HCT116 (cell line): ENCODE data around the gene NALF2. TPM values are rescaled to one million over a fixed set of nuclear protein-coding genes. Genes with fewer than 3 reads are reported as not detected.

Experiments
- ATAC-seq: fragments of 200-7000 bp; cut with Tn5 transposase; 2 replicates; pipeline ENCODE4 v1.9.1; 2020; ENCODE audit warnings: mild to moderate bottlenecking, moderate library complexity
- BruUV-seq: library from RNA; stranded (reverse); fragments of 400-500 nt; replicated peaks from 2 replicates; lab custom pipeline; 2021; lab: Mats Ljungman, UMichigan
- CTCF ChIA-PET: fragments of 300-600 bp; sonication (Branson Sonifier 250); formaldehyde crosslinking; loops from one replicate; lab custom pipeline; 2021; ENCODE audit warnings: antibody characterized with exemption; lab: Charles Lee
- POLR2A ChIA-PET: fragments of 300-600, 350-600 bp; sonication (Branson Sonifier 250); formaldehyde crosslinking; loops from one replicate; lab custom pipeline; 2021; ENCODE audit warnings: antibody characterized with exemption; lab: Charles Lee
- RAD21 ChIA-PET, 2 experiments: fragments of 300-600 bp; sonication (Branson Sonifier 250); formaldehyde crosslinking; loops; one replicate each; lab custom pipeline; 2023; ENCODE audit warnings: low total read pairs in 2 of 2; ENCODE audit not compliant: uncharacterized antibody in 2 of 2, unreplicated experiment in 2 of 2, low non-redundant PET in 1 of 2; lab: Charles Lee
- DNase-seq: peaks from one replicate; pipeline ENCODE4 v3.0.0-alpha.2; 2010; ENCODE audit warnings: low read depth, low spot score
- H2AFZ ChIP-seq: fragments of 200-600 bp; shearing (Covaris generic), sonication (generic); 2 replicates; pipeline ENCODE4 v1.6.1; 2017; ENCODE audit warnings: low read depth, mixed run types, mixed read lengths, antibody characterized with exemption, low read length; ENCODE audit not compliant: poor library complexity, severe bottlenecking
- H3K27ac ChIP-seq: 2 replicates; pipeline ENCODE4 v1.5.1; 2012; ENCODE audit warnings: low read depth, low read length
- H3K27me3 ChIP-seq: fragments of 200-600 bp; sonication (generic); 2 replicates; pipeline ENCODE4 v1.6.1; 2016; ENCODE audit warnings: mixed run types, low read length, mixed read lengths; ENCODE audit not compliant: insufficient read depth
- H3K36me3 ChIP-seq, 2 experiments: fragments of 200-500 bp in 1 of 2; fragments of 200-600 bp in 1 of 2; sonication (Bioruptor generic) in 1 of 2; sonication (generic) in 1 of 2; 2 replicates each; pipeline versions ENCODE4 v1.5.1 to v1.6.1; 2014 to 2016; ENCODE audit warnings: low read length in 2 of 2, inconsistent platforms in 1 of 2, mixed read lengths in 1 of 2, mixed run types in 1 of 2; ENCODE audit not compliant: insufficient read depth in 2 of 2, control insufficient read depth in 1 of 2
- H3K4me1 ChIP-seq, 2 experiments: fragments of 200-600 bp in 1 of 2; sonication (generic) in 1 of 2; 2 replicates each; pipeline versions ENCODE4 v1.5.1 to v1.6.1; 2012 to 2017; ENCODE audit warnings: low read length in 2 of 2, inconsistent platforms in 1 of 2, mild to moderate bottlenecking in 1 of 2, mixed read lengths in 1 of 2, mixed run types in 1 of 2, moderate library complexity in 1 of 2; ENCODE audit not compliant: insufficient read depth in 2 of 2, control insufficient read depth in 1 of 2
- H3K4me2 ChIP-seq: fragments of 200-600 bp; sonication (generic); 2 replicates; pipeline ENCODE4 v1.6.1; 2017; ENCODE audit warnings: mixed run types, low read length, mixed read lengths
- H3K4me3 ChIP-seq, 2 experiments: fragments of 200-600 bp in 1 of 2; sonication (generic) in 1 of 2; replicated peaks in 1 of 2; 2 replicates each; pipeline ENCODE4 v1.5.1; 2011 to 2016; ENCODE audit warnings: low read length in 2 of 2, control low read depth in 1 of 2, low read depth in 1 of 2, mild to moderate bottlenecking in 1 of 2, mixed read lengths in 1 of 2, mixed run types in 1 of 2
- H3K79me2 ChIP-seq: fragments of 200-600 bp; sonication (generic); 2 replicates; pipeline ENCODE4 v1.6.1; 2017; ENCODE audit warnings: mild to moderate bottlenecking, mixed run types, low read length, moderate library complexity, mixed read lengths; ENCODE audit not compliant: insufficient read depth
- H3K9ac ChIP-seq: fragments of 200-600 bp; sonication (generic); 2 replicates; pipeline ENCODE4 v1.6.1; 2016; ENCODE audit warnings: low read length, mixed read lengths
- H3K9me2 ChIP-seq: fragments of 200-600 bp; sonication (generic), shearing (Covaris generic); 2 replicates; pipeline ENCODE4 v1.6.1; 2017; ENCODE audit warnings: mixed run types, mild to moderate bottlenecking, moderate library complexity; ENCODE audit not compliant: insufficient read depth
- H3K9me3 ChIP-seq, 2 experiments: fragments of 200-500 bp in 1 of 2; fragments of 200-600 bp in 1 of 2; sonication (Bioruptor generic) in 1 of 2; sonication (generic) in 1 of 2; 2 replicates each; pipeline ENCODE4 v1.6.1; 2014 to 2017; ENCODE audit warnings: low read length in 2 of 2, mixed read lengths in 2 of 2, inconsistent platforms in 1 of 2, low read depth in 1 of 2, mild to moderate bottlenecking in 1 of 2, mixed run types in 1 of 2, moderate library complexity in 1 of 2; ENCODE audit not compliant: control insufficient read depth in 1 of 2, insufficient read depth in 1 of 2
- H4K20me1 ChIP-seq: fragments of 200-600 bp; sonication (generic), shearing (Covaris generic); 2 replicates; pipeline ENCODE4 v1.6.1; 2017; ENCODE audit warnings: mixed run types, mild to moderate bottlenecking, moderate library complexity; ENCODE audit not compliant: insufficient read depth
- EGR1 ChIP-seq: IDR thresholded peaks from 2 replicates; pipeline ENCODE4 v1.6.1; 2012; ENCODE audit warnings: low read depth
- JUND ChIP-seq: IDR thresholded peaks from 2 replicates; pipeline ENCODE4 v1.6.1; 2012
- POLR2A ChIP-seq: IDR thresholded peaks from 2 replicates; pipeline ENCODE4 v1.7.0; 2011; ENCODE audit warnings: borderline replicate concordance; ENCODE audit not compliant: insufficient read depth, insufficient read length; ENCODE audit errors: extremely low read depth
- POLR2AphosphoS5 ChIP-seq: IDR thresholded peaks from 2 replicates; pipeline ENCODE4 v1.6.1; 2011; ENCODE audit warnings: mild to moderate bottlenecking, low read depth, low read length, moderate library complexity
- RAD21 ChIP-seq: IDR thresholded peaks from 2 replicates; pipeline ENCODE4 v1.6.1; 2012; ENCODE audit warnings: low read depth, mild to moderate bottlenecking
- SIN3A ChIP-seq: IDR thresholded peaks from 2 replicates; pipeline ENCODE4 v1.6.1; 2012; ENCODE audit warnings: low read depth
- SRF ChIP-seq: IDR thresholded peaks from 2 replicates; pipeline ENCODE4 v1.6.1; 2012; ENCODE audit warnings: low read depth
- YY1 ChIP-seq: IDR thresholded peaks from 2 replicates; pipeline ENCODE4 v1.6.1; 2011; ENCODE audit warnings: low read length, low read depth, moderate library complexity, mild to moderate bottlenecking; ENCODE audit not compliant: insufficient replicate concordance; ENCODE audit errors: extremely low read depth
- ZFX ChIP-seq: fragments of 450-650 bp; IDR thresholded peaks from 2 replicates; pipeline ENCODE4 v1.6.1; 2017
- intact Hi-C: fragments of 100-400 bp; cut with micrococcal nuclease; formaldehyde crosslinking; loops from 2 replicates; pipeline ENCODE4 v1.10.0; 2022
- total RNA-seq: library from RNA; stranded (reverse); gene quantifications from one replicate; pipeline ENCODE4 v1.2.1, GENCODE V29; 2021; ENCODE audit not compliant: unreplicated experiment
- TF ChIP-seq, protein P1 (sequence below): IDR thresholded peaks from 2 replicates; pipeline ENCODE4 v1.6.1; 2012; ENCODE audit warnings: low read depth
- TF ChIP-seq, protein P2 (sequence below): IDR thresholded peaks from 2 replicates; pipeline ENCODE4 v1.6.1; 2012

The NALF2 gene
- total RNA-seq, 1 experiment from 2014 or later: 8.7 TPM

DNA sequence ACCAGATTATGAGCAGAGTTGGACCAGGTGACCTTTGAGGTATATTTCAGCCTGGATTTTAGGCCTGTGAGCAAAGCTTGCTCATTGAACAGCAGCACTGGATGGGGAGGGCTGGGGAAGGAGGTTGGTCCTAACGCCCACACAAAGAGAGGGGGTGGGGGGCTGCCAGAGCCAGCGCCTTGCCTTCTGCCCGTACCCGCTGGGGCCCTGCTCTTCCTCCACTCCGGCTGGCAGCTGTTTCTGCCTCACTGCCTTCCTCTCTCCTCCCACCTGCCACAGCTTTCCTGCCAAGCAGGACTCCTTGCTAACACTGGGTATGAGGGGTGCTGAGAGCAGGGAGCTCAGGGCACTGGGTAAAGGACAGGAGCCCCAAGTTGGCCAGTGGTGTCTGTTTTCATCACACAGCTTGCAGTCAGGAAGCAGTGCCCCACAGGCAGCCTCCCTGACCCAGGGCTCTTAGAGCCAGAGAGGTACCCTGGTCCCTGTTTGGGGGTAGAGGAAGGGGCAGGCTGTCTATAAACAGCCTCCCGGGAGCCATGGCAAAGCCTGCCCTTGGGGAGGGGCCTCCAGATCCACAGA, 6.1 kb downstream of the NALF2 start:
- ATAC-seq (no peak), DNase-seq (no peak)
- no peaks in the 10 kb centered on the region; a peak in 1 of 4 replicates for H3K4me1 ChIP-seq
- ChIA-PET CTCF (no interaction called here), POLR2A (no interaction called here)
- no peak overlapping the region for H3K4me2 ChIP-seq
- no peak overlapping the region for H2AFZ ChIP-seq
- peaks cover 13% of the 10 kb centered on the region; the same call in 1 of the 2 replicates for H3K79me2 ChIP-seq
- no peaks in the 10 kb centered on the region for H3K27me3 ChIP-seq
- no peak overlapping the region for H3K9ac ChIP-seq
- H3K4me3 ChIP-seq: no peak overlapping the region
- no peaks in the 10 kb centered on the region for H4K20me1 ChIP-seq
- no peaks in the 10 kb centered on the region; a peak in 1 of 4 replicates for H3K36me3 ChIP-seq
- H3K9me2 ChIP-seq: no peaks in the 10 kb centered on the region
- intact Hi-C loops: no loop called here
- BruUV-seq: no TSS peak
- TF ChIP-seq, protein P1, sequence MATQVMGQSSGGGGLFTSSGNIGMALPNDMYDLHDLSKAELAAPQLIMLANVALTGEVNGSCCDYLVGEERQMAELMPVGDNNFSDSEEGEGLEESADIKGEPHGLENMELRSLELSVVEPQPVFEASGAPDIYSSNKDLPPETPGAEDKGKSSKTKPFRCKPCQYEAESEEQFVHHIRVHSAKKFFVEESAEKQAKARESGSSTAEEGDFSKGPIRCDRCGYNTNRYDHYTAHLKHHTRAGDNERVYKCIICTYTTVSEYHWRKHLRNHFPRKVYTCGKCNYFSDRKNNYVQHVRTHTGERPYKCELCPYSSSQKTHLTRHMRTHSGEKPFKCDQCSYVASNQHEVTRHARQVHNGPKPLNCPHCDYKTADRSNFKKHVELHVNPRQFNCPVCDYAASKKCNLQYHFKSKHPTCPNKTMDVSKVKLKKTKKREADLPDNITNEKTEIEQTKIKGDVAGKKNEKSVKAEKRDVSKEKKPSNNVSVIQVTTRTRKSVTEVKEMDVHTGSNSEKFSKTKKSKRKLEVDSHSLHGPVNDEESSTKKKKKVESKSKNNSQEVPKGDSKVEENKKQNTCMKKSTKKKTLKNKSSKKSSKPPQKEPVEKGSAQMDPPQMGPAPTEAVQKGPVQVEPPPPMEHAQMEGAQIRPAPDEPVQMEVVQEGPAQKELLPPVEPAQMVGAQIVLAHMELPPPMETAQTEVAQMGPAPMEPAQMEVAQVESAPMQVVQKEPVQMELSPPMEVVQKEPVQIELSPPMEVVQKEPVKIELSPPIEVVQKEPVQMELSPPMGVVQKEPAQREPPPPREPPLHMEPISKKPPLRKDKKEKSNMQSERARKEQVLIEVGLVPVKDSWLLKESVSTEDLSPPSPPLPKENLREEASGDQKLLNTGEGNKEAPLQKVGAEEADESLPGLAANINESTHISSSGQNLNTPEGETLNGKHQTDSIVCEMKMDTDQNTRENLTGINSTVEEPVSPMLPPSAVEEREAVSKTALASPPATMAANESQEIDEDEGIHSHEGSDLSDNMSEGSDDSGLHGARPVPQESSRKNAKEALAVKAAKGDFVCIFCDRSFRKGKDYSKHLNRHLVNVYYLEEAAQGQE: no peak
- TF ChIP-seq ZFX: no peak
- TF ChIP-seq JUND: no peak
- TF ChIP-seq POLR2A: no peak
- no peak for TF ChIP-seq YY1
- TF ChIP-seq EGR1: no peak
- no peak for TF ChIP-seq POLR2AphosphoS5
- TF ChIP-seq, protein P2, sequence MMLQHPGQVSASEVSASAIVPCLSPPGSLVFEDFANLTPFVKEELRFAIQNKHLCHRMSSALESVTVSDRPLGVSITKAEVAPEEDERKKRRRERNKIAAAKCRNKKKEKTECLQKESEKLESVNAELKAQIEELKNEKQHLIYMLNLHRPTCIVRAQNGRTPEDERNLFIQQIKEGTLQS: no peak
- TF ChIP-seq RAD21: no peak
- TF ChIP-seq SRF: no peak
- TF ChIP-seq SIN3A: no peak
- TF ChIP-seq, all 23 proteins: peak for 0
- RAD21 ChIA-PET: no interaction called here
- H3K27ac ChIP-seq: no peak overlapping the region
- H3K9me3 ChIP-seq: no peaks in the 10 kb centered on the region
